HEK293 (cell line): ENCODE measurements around the gene DAAM1.

ENCODE experiments used
- FEZF1 ChIP-seq: fragments of 450-650 bp; formaldehyde crosslinking; IDR thresholded peaks from 2 replicates; pipeline ENCODE4 v1.5.1; 2016; ENCODE audit warnings: missing biosample characterization, missing genetic modification characterization
- GFI1B ChIP-seq: fragments of 450-650 bp; formaldehyde crosslinking; IDR thresholded peaks from 2 replicates; pipeline ENCODE4 v1.5.1; 2016; ENCODE audit warnings: missing biosample characterization, missing genetic modification characterization
- SCRT1 ChIP-seq: fragments of 450-650 bp; formaldehyde crosslinking; IDR thresholded peaks from 2 replicates; pipeline ENCODE4 v1.5.1; 2016; ENCODE audit warnings: missing biosample characterization, missing genetic modification characterization, borderline replicate concordance
- ZNF335 ChIP-seq: fragments of 450-650 bp; formaldehyde crosslinking; conservative IDR thresholded peaks from 2 replicates; pipeline ENCODE4 v1.5.1; 2016; ENCODE audit warnings: missing biosample characterization, missing genetic modification characterization
- ZNF394 ChIP-seq: fragments of 450-650 bp; formaldehyde crosslinking; IDR thresholded peaks from 2 replicates; pipeline ENCODE4 v1.5.1; 2016; ENCODE audit warnings: missing biosample characterization, missing genetic modification characterization, mild to moderate bottlenecking, moderate library complexity, borderline replicate concordance
- ZNF561 ChIP-seq: fragments of 450-650 bp; IDR thresholded peaks from 2 replicates; pipeline ENCODE4 v1.5.1; 2018; ENCODE audit warnings: missing biosample characterization, missing genetic modification characterization, borderline replicate concordance
- ZNF629 ChIP-seq: fragments of 450-650 bp; formaldehyde crosslinking; IDR thresholded peaks from 2 replicates; pipeline ENCODE4 v1.5.1; 2017; ENCODE audit warnings: missing biosample characterization, missing genetic modification characterization
- ZNF660 ChIP-seq: fragments of 450-650 bp; IDR thresholded peaks from 2 replicates; pipeline ENCODE4 v1.5.1; 2018; ENCODE audit warnings: missing biosample characterization, mild to moderate bottlenecking, missing genetic modification characterization
- TF ChIP-seq, protein P1 (sequence below): fragments of 450-650 bp; formaldehyde crosslinking; IDR thresholded peaks from 2 replicates; pipeline ENCODE4 v1.5.1; 2016; ENCODE audit warnings: missing biosample characterization, missing genetic modification characterization
- TF ChIP-seq, protein P2 (sequence below): fragments of 450-650 bp; formaldehyde crosslinking; IDR thresholded peaks from 2 replicates; pipeline ENCODE4 v1.5.1; 2016; ENCODE audit warnings: missing biosample characterization, missing genetic modification characterization
- TF ChIP-seq, protein P3 (sequence below): fragments of 450-650 bp; formaldehyde crosslinking; IDR thresholded peaks from 2 replicates; pipeline ENCODE4 v1.5.1; 2016; ENCODE audit warnings: missing biosample characterization, missing genetic modification characterization
- TF ChIP-seq, protein P4 (sequence below): fragments of 450-650 bp; formaldehyde crosslinking; IDR thresholded peaks from 2 replicates; pipeline ENCODE4 v1.5.1; 2016; ENCODE audit warnings: missing biosample characterization, missing genetic modification characterization

DNA sequence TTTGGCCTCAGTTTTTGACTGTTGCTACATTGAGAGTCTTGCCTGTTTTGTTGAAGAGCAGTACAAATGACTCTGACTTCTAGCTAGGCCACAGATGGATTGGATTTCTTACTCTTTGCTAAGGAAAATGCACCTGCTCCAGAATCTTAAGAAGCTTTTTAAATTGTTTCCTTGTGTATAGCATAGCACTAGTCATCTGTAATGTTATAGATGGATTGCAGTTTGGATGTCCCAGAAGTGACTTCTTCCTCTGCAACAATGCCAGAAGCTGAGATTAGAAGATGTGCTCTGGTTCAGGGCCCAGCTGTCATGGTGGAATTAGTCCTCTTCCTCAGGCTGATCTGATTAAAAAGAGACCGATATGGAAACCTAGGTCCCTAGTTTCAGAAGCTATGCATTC is 67.9 kb downstream of the DAAM1 start:
- TF ChIP-seq ZNF335 (no peak), GFI1B (tag by site-specific recombination) (no peak), ZNF629 (no peak), ZNF660 (tag by site-specific recombination) (no peak), ZNF394 (no peak), SCRT1 (tag by site-specific recombination) (no peak), ZNF561 (tag by site-specific recombination) (no peak), FEZF1 (tag by site-specific recombination) (no peak)
- TF ChIP-seq, protein P1, sequence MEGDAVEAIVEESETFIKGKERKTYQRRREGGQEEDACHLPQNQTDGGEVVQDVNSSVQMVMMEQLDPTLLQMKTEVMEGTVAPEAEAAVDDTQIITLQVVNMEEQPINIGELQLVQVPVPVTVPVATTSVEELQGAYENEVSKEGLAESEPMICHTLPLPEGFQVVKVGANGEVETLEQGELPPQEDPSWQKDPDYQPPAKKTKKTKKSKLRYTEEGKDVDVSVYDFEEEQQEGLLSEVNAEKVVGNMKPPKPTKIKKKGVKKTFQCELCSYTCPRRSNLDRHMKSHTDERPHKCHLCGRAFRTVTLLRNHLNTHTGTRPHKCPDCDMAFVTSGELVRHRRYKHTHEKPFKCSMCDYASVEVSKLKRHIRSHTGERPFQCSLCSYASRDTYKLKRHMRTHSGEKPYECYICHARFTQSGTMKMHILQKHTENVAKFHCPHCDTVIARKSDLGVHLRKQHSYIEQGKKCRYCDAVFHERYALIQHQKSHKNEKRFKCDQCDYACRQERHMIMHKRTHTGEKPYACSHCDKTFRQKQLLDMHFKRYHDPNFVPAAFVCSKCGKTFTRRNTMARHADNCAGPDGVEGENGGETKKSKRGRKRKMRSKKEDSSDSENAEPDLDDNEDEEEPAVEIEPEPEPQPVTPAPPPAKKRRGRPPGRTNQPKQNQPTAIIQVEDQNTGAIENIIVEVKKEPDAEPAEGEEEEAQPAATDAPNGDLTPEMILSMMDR = no peak
- TF ChIP-seq, protein P2, sequence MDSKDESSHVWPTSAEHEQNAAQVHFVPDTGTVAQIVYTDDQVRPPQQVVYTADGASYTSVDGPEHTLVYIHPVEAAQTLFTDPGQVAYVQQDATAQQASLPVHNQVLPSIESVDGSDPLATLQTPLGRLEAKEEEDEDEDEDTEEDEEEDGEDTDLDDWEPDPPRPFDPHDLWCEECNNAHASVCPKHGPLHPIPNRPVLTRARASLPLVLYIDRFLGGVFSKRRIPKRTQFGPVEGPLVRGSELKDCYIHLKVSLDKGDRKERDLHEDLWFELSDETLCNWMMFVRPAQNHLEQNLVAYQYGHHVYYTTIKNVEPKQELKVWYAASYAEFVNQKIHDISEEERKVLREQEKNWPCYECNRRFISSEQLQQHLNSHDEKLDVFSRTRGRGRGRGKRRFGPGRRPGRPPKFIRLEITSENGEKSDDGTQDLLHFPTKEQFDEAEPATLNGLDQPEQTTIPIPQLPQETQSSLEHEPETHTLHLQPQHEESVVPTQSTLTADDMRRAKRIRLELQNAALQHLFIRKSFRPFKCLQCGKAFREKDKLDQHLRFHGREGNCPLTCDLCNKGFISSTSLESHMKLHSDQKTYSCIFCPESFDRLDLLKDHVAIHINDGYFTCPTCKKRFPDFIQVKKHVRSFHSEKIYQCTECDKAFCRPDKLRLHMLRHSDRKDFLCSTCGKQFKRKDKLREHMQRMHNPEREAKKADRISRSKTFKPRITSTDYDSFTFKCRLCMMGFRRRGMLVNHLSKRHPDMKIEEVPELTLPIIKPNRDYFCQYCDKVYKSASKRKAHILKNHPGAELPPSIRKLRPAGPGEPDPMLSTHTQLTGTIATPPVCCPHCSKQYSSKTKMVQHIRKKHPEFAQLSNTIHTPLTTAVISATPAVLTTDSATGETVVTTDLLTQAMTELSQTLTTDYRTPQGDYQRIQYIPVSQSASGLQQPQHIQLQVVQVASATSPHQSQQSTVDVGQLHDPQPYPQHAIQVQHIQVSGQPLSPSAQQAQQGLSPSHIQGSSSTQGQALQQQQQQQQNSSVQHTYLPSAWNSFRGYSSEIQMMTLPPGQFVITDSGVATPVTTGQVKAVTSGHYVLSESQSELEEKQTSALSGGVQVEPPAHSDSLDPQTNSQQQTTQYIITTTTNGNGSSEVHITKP (tag by site-specific recombination) = no peak
- TF ChIP-seq, protein P3, sequence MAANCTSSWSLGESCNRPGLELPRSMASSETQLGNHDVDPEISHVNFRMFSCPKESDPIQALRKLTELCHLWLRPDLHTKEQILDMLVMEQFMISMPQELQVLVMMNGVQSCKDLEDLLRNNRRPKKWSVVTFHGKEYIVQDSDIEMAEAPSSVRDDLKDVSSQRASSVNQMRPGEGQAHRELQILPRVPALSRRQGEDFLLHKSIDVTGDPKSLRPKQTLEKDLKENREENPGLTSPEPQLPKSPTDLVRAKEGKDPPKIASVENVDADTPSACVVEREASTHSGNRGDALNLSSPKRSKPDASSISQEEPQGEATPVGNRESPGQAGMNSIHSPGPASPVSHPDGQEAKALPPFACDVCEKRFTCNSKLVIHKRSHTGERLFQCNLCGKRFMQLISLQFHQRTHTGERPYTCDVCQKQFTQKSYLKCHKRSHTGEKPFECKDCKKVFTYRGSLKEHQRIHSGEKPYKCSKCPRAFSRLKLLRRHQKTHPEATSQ = no peak
- TF ChIP-seq, protein P4, sequence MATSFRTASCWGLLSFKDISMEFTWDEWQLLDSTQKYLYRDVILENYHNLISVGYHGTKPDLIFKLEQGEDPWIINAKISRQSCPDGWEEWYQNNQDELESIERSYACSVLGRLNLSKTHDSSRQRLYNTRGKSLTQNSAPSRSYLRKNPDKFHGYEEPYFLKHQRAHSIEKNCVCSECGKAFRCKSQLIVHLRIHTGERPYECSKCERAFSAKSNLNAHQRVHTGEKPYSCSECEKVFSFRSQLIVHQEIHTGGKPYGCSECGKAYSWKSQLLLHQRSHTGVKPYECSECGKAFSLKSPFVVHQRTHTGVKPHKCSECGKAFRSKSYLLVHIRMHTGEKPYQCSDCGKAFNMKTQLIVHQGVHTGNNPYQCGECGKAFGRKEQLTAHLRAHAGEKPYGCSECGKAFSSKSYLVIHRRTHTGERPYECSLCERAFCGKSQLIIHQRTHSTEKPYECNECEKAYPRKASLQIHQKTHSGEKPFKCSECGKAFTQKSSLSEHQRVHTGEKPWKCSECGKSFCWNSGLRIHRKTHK (tag by site-specific recombination) = no peak
